ENCODE data around the gene CD2AP. TPM values are rescaled to one million over a fixed set of nuclear protein-coding genes. Genes with fewer than 3 reads are reported as not detected.
"Not testable (repeated sequence)": the region's sequence is repeated elsewhere in the genome, so short reads cannot be mapped to it uniquely, and the experiment has no call there.

Gene CD2AP
- total RNA-seq, 4 donors from 2014 or later: 23.4 to 33.9 (median 30.4) TPM

DNA sequence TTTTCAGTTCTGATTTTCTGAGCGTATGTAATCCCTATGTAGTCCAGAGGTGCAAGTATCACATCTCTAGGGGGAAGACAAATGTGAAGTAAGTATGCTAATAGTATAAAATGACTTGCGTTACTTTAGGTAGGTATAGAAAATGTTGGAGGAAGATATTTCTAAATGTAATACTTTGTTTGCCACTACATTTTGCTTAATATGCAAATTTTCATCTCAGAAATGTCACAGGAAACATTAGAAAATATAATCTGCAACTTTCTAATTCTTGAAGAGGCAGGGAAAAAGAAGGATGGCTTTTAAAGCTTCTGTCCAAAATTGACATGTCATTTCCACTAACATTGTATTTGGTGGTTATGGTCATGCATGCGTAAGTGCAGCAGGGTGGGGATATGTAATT is 85.6 kb downstream of the CD2AP start:
- H3K4me1 ChIP-seq: no peaks in the 10 kb centered on the region
- H3K4me3 ChIP-seq: no peak overlapping the region
- intact Hi-C loops (cut with DNase I): no loop called here
- no peaks in the 10 kb centered on the region for H3K27me3 ChIP-seq
- H3K36me3 ChIP-seq: peaks cover 0 to 26% (median 0%) of the 10 kb centered on the region in 3 donors
- H3K27ac ChIP-seq: no peak overlapping the region
- no peak for TF ChIP-seq POLR2A (IDR thresholded peaks at IDR 0.05)
- TF ChIP-seq, protein P1, sequence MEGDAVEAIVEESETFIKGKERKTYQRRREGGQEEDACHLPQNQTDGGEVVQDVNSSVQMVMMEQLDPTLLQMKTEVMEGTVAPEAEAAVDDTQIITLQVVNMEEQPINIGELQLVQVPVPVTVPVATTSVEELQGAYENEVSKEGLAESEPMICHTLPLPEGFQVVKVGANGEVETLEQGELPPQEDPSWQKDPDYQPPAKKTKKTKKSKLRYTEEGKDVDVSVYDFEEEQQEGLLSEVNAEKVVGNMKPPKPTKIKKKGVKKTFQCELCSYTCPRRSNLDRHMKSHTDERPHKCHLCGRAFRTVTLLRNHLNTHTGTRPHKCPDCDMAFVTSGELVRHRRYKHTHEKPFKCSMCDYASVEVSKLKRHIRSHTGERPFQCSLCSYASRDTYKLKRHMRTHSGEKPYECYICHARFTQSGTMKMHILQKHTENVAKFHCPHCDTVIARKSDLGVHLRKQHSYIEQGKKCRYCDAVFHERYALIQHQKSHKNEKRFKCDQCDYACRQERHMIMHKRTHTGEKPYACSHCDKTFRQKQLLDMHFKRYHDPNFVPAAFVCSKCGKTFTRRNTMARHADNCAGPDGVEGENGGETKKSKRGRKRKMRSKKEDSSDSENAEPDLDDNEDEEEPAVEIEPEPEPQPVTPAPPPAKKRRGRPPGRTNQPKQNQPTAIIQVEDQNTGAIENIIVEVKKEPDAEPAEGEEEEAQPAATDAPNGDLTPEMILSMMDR (IDR thresholded peaks at IDR 0.05): no peak
- 96 to 97% methylated on average over 3 of the region's 3 CpGs for WGBS, 2 donors
- DNase-seq: no peak
- H3K9me3 ChIP-seq: no peaks in the 10 kb centered on the region

DNA sequence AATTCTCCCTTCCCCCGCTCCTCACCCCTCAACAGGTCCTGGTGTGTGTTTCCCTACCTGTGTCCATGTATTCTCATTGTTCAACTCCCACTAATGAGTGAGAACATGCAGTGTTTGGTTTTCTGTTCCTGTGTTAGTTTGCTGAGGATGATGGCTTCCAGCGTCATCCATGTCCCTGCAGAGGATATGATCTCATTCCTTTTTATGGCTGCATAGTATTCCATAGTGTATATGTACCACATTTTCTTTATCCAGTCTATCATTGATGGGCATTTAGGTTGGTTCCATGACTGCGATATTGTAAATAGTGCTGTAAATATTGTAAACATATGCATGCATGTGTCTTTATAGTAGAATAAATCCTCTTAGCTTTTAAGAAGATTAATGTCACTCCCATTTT is 89.0 kb downstream of the CD2AP start:
- H3K4me3 ChIP-seq; H3K4me1 ChIP-seq; H3K27ac ChIP-seq; H3K27me3 ChIP-seq; intact Hi-C loops (cut with DNase I); H3K9me3 ChIP-seq; DNase-seq: not testable (repeated sequence)
- peaks cover 0 to 21% (median 0%) of the 10 kb centered on the region in 3 donors for H3K36me3 ChIP-seq
- 93 to 100% methylated on average over 3 of the region's 3 CpGs for WGBS, 2 donors

DNA sequence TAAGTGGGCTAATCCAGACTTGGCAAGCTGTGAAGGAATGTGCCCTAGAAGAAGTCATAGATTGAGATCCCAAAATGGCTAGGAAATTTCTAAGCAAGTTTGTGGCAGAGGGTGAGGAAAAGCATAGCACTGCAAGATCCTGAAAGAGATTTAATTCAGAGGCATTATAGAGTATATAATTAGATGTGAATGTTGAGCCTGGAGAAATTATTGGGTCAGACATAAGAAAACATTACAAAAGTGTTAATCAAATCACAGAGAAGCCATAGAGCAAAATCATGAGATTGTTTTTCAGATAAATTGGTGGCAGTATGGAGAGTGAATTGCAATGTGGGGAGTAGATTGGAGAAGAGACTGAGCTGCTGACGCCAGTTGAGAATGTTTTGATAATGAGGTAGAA is 90.0 kb downstream of the CD2AP start:
- H3K9me3 ChIP-seq: no peaks in the 10 kb centered on the region
- H3K27ac ChIP-seq: no peak overlapping the region
- DNase-seq: no peak
- peaks cover 0 to 14% (median 0%) of the 10 kb centered on the region in 3 donors for H3K36me3 ChIP-seq
- intact Hi-C loops (cut with DNase I): no loop called here
- H3K27me3 ChIP-seq: no peaks in the 10 kb centered on the region
- no peaks in the 10 kb centered on the region for H3K4me1 ChIP-seq
- 87 to 97% methylated on average over 1 of the region's 1 CpG for WGBS, 2 donors
- no peak overlapping the region for H3K4me3 ChIP-seq
- TF ChIP-seq POLR2A (IDR thresholded peaks at IDR 0.05): no peak
- TF ChIP-seq, protein P1 (IDR thresholded peaks at IDR 0.05): no peak

DNA sequence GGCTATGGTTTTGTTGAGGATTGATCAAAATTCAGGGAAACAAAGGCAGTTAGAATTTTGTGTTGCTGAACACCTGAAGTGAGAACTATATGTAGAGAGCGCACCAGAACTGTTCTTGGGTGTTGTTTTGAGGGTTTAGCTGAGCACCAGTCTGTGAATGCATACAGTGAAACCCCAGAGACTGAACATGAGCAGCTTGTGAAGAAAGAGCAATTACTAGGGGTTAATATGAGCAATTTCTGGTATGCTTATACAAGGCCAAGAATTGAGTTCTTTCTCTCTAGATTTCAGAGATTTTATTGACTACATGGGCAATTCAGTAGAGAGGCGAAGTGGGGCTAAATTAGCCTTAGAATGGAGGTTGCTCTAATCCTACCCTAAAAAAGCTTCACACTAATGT is 93.9 kb downstream of the CD2AP start:
- TF ChIP-seq, protein P1 (IDR thresholded peaks at IDR 0.05): no peak
- TF ChIP-seq POLR2A (IDR thresholded peaks at IDR 0.05): no peak
- Histone ChIP-seq H3K4me1 (no peaks in the 10 kb centered on the region), H3K4me3 (no peak overlapping the region), H3K36me3 (peaks cover 0 to 30% (median 0%) of the 10 kb centered on the region in 3 donors), H3K9me3 (no peaks in the 10 kb centered on the region), H3K27me3 (no peaks in the 10 kb centered on the region), H3K27ac (no peak overlapping the region)
- intact Hi-C loops (cut with DNase I): no loop called here
- WGBS, 2 donors: 85 to 93% methylated on average over 2 of the region's 2 CpGs
- no peak for DNase-seq

DNA sequence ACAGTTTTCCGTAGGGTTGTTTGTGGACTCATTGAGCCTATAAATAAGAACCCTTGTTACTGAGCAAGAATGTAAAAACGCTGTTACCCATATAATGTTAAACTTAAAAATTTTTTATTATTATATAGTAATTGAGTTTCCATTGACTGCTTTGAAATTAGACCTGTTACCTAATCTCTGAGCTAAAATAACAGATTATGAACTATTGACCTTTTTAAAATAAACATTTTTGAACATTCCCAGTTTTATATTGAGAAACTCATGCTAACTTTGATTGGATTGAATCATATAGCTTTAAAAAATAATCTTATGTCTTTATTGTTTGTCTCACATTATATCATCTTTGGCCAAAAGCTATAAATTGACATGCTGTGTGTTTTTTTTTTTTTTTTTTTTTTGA is 95.5 kb downstream of the CD2AP start:
- Histone ChIP-seq H3K36me3 (peaks cover 0 to 43% (median 0%) of the 10 kb centered on the region in 3 donors), H3K4me3 (no peak overlapping the region), H3K27ac (no peak overlapping the region), H3K9me3 (no peaks in the 10 kb centered on the region), H3K4me1 (no peaks in the 10 kb centered on the region), H3K27me3 (no peaks in the 10 kb centered on the region)
- no peak for DNase-seq
- WGBS, 2 donors: 45 to 74% methylated on average over 2 of the region's 2 CpGs
- intact Hi-C loops (cut with DNase I): no loop called here
- no peak for TF ChIP-seq POLR2A (IDR thresholded peaks at IDR 0.05)
- TF ChIP-seq, protein P1 (IDR thresholded peaks at IDR 0.05): no peak

DNA sequence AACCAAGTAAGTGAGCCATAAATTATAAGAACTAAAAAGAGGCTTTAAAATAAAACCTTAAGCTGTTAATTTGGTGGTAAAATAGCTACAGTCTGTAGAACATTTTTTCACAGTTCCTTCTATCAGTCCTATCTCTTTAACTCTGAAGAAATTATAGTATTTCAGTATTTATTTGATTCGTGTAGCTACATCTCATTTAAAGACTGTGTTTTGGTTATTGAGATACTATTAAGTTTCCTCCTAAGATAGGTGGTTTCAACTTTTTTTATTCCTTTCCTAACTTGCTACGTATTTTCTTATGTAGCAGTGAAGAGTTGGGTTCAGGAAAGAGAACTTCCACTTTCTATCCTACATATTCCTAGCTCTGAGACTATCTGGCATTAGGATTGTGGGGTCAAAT is 97.2 kb downstream of the CD2AP start:
- Histone ChIP-seq H3K4me1 (no peaks in the 10 kb centered on the region), H3K36me3 (peaks cover 0 to 59% (median 0%) of the 10 kb centered on the region in 3 donors), H3K9me3 (no peaks in the 10 kb centered on the region), H3K27me3 (no peaks in the 10 kb centered on the region), H3K4me3 (no peak overlapping the region), H3K27ac (no peak overlapping the region)
- TF ChIP-seq, protein P1 (IDR thresholded peaks at IDR 0.05): no peak
- TF ChIP-seq POLR2A (IDR thresholded peaks at IDR 0.05): no peak
- no peak for DNase-seq
- intact Hi-C loops (cut with DNase I): no loop called here
- WGBS, 2 donors: 92 to 95% methylated on average over 2 of the region's 2 CpGs
